HEK293 (cell line): ENCODE data around the gene SLC22A14.

Source experiments
- CTCF ChIA-PET: fragments of 350-600 bp; formaldehyde crosslinking; extraction: SDS; loops from one replicate; lab custom pipeline; 2021; ENCODE audit warnings: antibody characterized with exemption; lab: Yijun Ruan, JAX
- POLR2A ChIA-PET: fragments of 300-600 bp; formaldehyde crosslinking; extraction: SDS; loops from one replicate; lab custom pipeline; 2020; ENCODE audit warnings: antibody characterized with exemption, inconsistent platforms; lab: Yijun Ruan, JAX
- H3K27ac ChIP-seq: fragments of 200-500 bp; sonication (Bioruptor generic); 2 replicates; pipeline ENCODE4 v1.5.1; 2014; ENCODE audit warnings: low read depth, low read length, control low read depth, inconsistent platforms; ENCODE audit errors: extremely low read depth
- H3K36me3 ChIP-seq, 2 experiments: fragments of 200-500 bp in 1 of 2; sonication (Bioruptor generic) in 1 of 2; 1 replicate in 1 of 2; 2 replicates in 1 of 2; pipeline ENCODE4 v1.5.1; 2014 to 2017; ENCODE audit warnings: inconsistent platforms in 2 of 2, low read length in 2 of 2; ENCODE audit not compliant: control insufficient read depth in 2 of 2, insufficient read depth in 1 of 2
- H3K4me1 ChIP-seq: fragments of 200-500 bp; sonication (Bioruptor generic); 2 replicates; pipeline ENCODE4 v1.5.1; 2014; ENCODE audit warnings: mild to moderate bottlenecking, low read length, inconsistent platforms; ENCODE audit not compliant: control insufficient read depth, insufficient read depth
- H3K4me3 ChIP-seq: 2 replicates; pipeline ENCODE4 v1.5.1; 2011; ENCODE audit warnings: low read depth, mild to moderate bottlenecking, control low read depth, low read length, moderate library complexity
- H3K9me3 ChIP-seq: fragments of 200-500 bp; sonication (Bioruptor generic); 2 replicates; pipeline ENCODE4 v1.5.1; 2014; ENCODE audit warnings: low read depth, low read length, inconsistent platforms; ENCODE audit not compliant: control insufficient read depth, insufficient read depth
- GLI2 ChIP-seq: fragments of 450-650 bp; formaldehyde crosslinking; IDR thresholded peaks from 2 replicates; pipeline ENCODE4; 2017; ENCODE audit warnings: missing biosample characterization, missing genetic modification characterization, low read depth, borderline replicate concordance
- HOXC10 ChIP-seq: sonication (generic); formaldehyde crosslinking; IDR thresholded peaks from 2 replicates; pipeline ENCODE4 v1.8.1; 2023; ENCODE audit warnings: mild to moderate bottlenecking, missing genetic modification reagents
- HOXD13 ChIP-seq: sonication (generic); formaldehyde crosslinking; IDR thresholded peaks from 2 replicates; pipeline ENCODE4 v1.8.0; 2022; ENCODE audit warnings: missing genetic modification reagents, borderline replicate concordance
- INSM2 ChIP-seq: fragments of 450-650 bp; formaldehyde crosslinking; IDR thresholded peaks from 2 replicates; pipeline ENCODE4 v1.5.1; 2016; ENCODE audit warnings: missing biosample characterization, missing genetic modification characterization
- MZF1 ChIP-seq: fragments of 450-650 bp; formaldehyde crosslinking; IDR thresholded peaks from 2 replicates; pipeline ENCODE4 v1.5.1; 2017; ENCODE audit warnings: missing biosample characterization, missing genetic modification characterization, borderline replicate concordance
- REPIN1 ChIP-seq: fragments of 450-650 bp; formaldehyde crosslinking; IDR thresholded peaks from 2 replicates; pipeline ENCODE4 v1.5.1; 2017; ENCODE audit warnings: missing biosample characterization, missing genetic modification characterization, low read depth
- REST ChIP-seq: fragments of 450-650 bp; formaldehyde crosslinking; IDR thresholded peaks from 2 replicates; pipeline ENCODE4 v1.5.1; 2016; ENCODE audit warnings: missing biosample characterization, missing genetic modification characterization
- YY2 ChIP-seq: fragments of 450-650 bp; formaldehyde crosslinking; IDR thresholded peaks from 2 replicates; pipeline ENCODE4 v1.5.1; 2016; ENCODE audit warnings: missing biosample characterization, missing genetic modification characterization
- ZFP37 ChIP-seq: fragments of 450-650 bp; formaldehyde crosslinking; IDR thresholded peaks from 2 replicates; pipeline ENCODE4 v1.5.1; 2016; ENCODE audit warnings: missing biosample characterization, missing genetic modification characterization
- ZNF138 ChIP-seq: fragments of 450-650 bp; formaldehyde crosslinking; IDR thresholded peaks from 2 replicates; pipeline ENCODE4 v1.5.1; 2016; ENCODE audit warnings: missing biosample characterization, missing genetic modification characterization, borderline replicate concordance
- ZNF16 ChIP-seq: fragments of 450-650 bp; formaldehyde crosslinking; IDR thresholded peaks from 2 replicates; pipeline ENCODE4 v1.5.1; 2016; ENCODE audit warnings: low read depth, missing biosample characterization, missing genetic modification characterization
- ZNF2 ChIP-seq: fragments of 450-650 bp; formaldehyde crosslinking; IDR thresholded peaks from 2 replicates; pipeline ENCODE4 v1.5.1; 2016; ENCODE audit warnings: missing biosample characterization, missing genetic modification characterization
- ZNF266 ChIP-seq: fragments of 450-650 bp; formaldehyde crosslinking; IDR thresholded peaks from 2 replicates; pipeline ENCODE4 v1.5.1; 2016; ENCODE audit warnings: missing biosample characterization, missing genetic modification characterization, low read depth
- ZNF404 ChIP-seq: fragments of 450-650 bp; formaldehyde crosslinking; IDR thresholded peaks from 2 replicates; pipeline ENCODE4 v1.5.1; 2017; ENCODE audit warnings: missing biosample characterization, missing genetic modification characterization
- ZNF654 ChIP-seq: fragments of 450-650 bp; formaldehyde crosslinking; IDR thresholded peaks from 2 replicates; pipeline ENCODE4 v1.5.1; 2016; ENCODE audit warnings: low read depth, missing biosample characterization, missing genetic modification characterization
- ZNF664 ChIP-seq: fragments of 450-650 bp; formaldehyde crosslinking; IDR thresholded peaks from 2 replicates; pipeline ENCODE4 v1.5.1; 2016; ENCODE audit warnings: missing biosample characterization, missing genetic modification characterization
- ZNF701 ChIP-seq: fragments of 450-650 bp; formaldehyde crosslinking; IDR thresholded peaks from 2 replicates; pipeline ENCODE4 v1.5.1; 2016; ENCODE audit warnings: missing biosample characterization, missing genetic modification characterization

The SLC22A14 gene

GRCh38 chr3:38255627-38256026 is 26.5 kb upstream of the SLC22A14 start (continued):
- TF ChIP-seq MZF1 (tag by site-specific recombination) = no peak
- no peak for TF ChIP-seq ZFP37 (tag by site-specific recombination)
- TF ChIP-seq YY2 = no peak
- TF ChIP-seq HOXD13 (CRISPR knock-in tag) = no peak
- no peak for TF ChIP-seq ZNF664
- TF ChIP-seq INSM2 (tag by site-specific recombination) = no peak
- no peak for TF ChIP-seq GLI2
- TF ChIP-seq REST (tag by site-specific recombination) = no peak

- Histone ChIP-seq H3K4me3 (no peak overlapping the region), H3K27ac (no peak overlapping the region), H3K36me3 (peaks cover 0 to 39% of the 10 kb centered on the region in 2 experiments; a peak in 2 of 3 replicates), H3K4me1 (no peaks in the 10 kb centered on the region), H3K9me3 (no peaks in the 10 kb centered on the region)
- ChIA-PET CTCF (no interaction called here), POLR2A (no interaction called here)
- no peak for TF ChIP-seq ZNF2 (tag by site-specific recombination)
- TF ChIP-seq ZNF664 = no peak
- TF ChIP-seq ZNF404 (tag by site-specific recombination) = no peak
- TF ChIP-seq REPIN1 = no peak
- no peak for TF ChIP-seq ZNF266 (tag by site-specific recombination)
- no peak for TF ChIP-seq ZNF16 (tag by site-specific recombination)
- no peak for TF ChIP-seq ZNF701 (tag by site-specific recombination)
- TF ChIP-seq ZNF138 (tag by site-specific recombination) = no peak
- TF ChIP-seq ZNF654 (tag by site-specific recombination) = no peak
- no peak for TF ChIP-seq HOXC10 (CRISPR knock-in tag)
These were observed 24.5 kb upstream of the SLC22A14 start for GRCh38 chr3:38257583-38257982.

- no peaks in the 10 kb centered on the region for H3K4me1 ChIP-seq
- CTCF ChIA-PET = no interaction called here
- POLR2A ChIA-PET = no interaction called here
- no peaks in the 10 kb centered on the region for H3K9me3 ChIP-seq
- H3K4me3 ChIP-seq = no peak overlapping the region
- peaks cover 0 to 11% of the 10 kb centered on the region in 2 experiments; a peak in 1 of 3 replicates for H3K36me3 ChIP-seq
- 0 out of 2 replicates have a peak, but pooled peaks have one; percentile 51 for TF ChIP-seq ZFP37 (tag by site-specific recombination)
- TF ChIP-seq ZNF701 (tag by site-specific recombination) = no peak
- no peak overlapping the region for H3K27ac ChIP-seq
These were observed 21.6 kb upstream of the SLC22A14 start for GRCh38 chr3:38260474-38260873.
